ENCODE measurements around the gene ADRA2A. TPM values are rescaled to one million over a fixed set of nuclear protein-coding genes. Genes with fewer than 3 reads are reported as not detected.

The ADRA2A gene
- total RNA-seq, 1 experiment from 2014 or later = not detected

Other genes with a start within 250 kb of the ADRA2A start
- 23.2 and 23.3 TPM in 2 replicates for gene PDCD4, start 205.1 kb upstream of the ADRA2A start, total RNA-seq (2014; rRNA removed; shearing (Covaris generic))
- 47.6 and 76.2 TPM in 2 replicates for gene BBIP1, start 157.8 kb upstream of the ADRA2A start, total RNA-seq (2014; rRNA removed; shearing (Covaris generic))
- 41.9 and 43.7 TPM in 2 replicates for gene SHOC2, start 157.4 kb upstream of the ADRA2A start, total RNA-seq (2014; rRNA removed; shearing (Covaris generic))

All from A172 (cell line).